T-helper 1 cell treated with Interleukin-12 subunit alpha and Interleukin-12 subunit beta and Interleukin-4 antibody, amounts not matched to agents 30 ng/mL and 1 ng/mL, for 36 hours (primary cell): ENCODE data around the gene PSTPIP1. TPM values are rescaled to one million over a fixed set of nuclear protein-coding genes. Genes with fewer than 3 reads are reported as not detected.

Source experiments
- intact Hi-C: fragments of 100-400 bp; cut with micrococcal nuclease; formaldehyde crosslinking; loops from one replicate; pipeline ENCODE4 v1.15.1; 2024
- total RNA-seq: library from RNA; stranded (reverse); gene quantifications from 2 replicates; pipeline ENCODE4 v1.2.3, GENCODE V29; 2022

The PSTPIP1 gene
- total RNA-seq, 1 donor from 2014 or later = 224 TPM

- intact Hi-C loops = no loop called here
Observed at GRCh38 chr15:77027697-77028450, 32.9 kb downstream of the PSTPIP1 start.

GRCh38 chr15:77028451-77029165 is 33.7 kb downstream of the PSTPIP1 start:
- intact Hi-C loops = no loop called here

DNA sequence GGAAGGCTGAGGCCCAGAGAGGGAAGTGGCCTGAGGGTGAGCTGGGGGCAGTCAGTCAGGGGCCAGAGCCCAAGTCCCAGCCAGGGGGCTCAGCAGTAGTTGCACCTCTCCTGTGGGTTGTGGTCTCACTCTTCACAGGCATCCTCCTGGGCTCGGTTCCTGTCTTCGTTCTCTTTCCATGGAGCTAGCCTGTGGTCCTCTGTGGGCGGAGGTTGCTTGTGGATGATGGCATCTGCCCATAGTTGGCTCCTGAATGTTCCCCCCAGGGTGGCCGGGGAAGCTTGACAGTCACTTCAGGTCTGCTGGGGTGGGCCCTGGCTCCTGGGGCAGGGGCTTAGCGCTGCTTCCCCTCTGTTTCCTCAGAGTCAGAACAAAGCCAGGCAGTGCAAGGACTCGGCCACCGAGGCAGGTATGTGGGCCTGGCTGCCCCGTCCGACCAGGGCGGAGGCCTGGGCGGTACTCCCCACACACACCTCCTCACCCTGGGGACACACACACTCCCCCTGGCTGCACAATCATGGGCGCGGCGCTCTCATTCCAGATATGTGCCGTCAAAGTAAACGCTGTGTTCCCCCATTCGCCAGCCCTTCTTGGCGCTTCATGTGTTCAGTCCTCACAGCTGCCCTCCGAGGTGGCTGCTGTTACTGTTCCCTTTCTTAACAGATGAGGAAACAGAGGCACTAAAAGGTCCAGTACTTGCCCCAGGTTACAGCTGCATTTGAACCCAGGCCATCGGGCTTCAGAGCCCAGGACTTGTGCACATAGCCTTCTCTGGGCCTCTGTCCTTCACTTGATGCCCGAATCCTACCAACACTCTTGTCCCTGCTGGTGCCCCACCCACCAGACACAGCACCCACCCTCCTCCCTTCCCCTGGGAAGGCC is 34.5 kb downstream of the PSTPIP1 start:
- intact Hi-C loops = no loop called here

GRCh38 chr15:77030048-77030927 is 35.4 kb downstream of the PSTPIP1 start:
- intact Hi-C loops = no loop called here

- intact Hi-C loops = no loop called here
Observed at GRCh38 chr15:77030928-77031375, 36.0 kb downstream of the PSTPIP1 start.

GRCh38 chr15:77031376-77032050 is 36.6 kb downstream of the PSTPIP1 start:
- intact Hi-C loops = no loop called here

DNA sequence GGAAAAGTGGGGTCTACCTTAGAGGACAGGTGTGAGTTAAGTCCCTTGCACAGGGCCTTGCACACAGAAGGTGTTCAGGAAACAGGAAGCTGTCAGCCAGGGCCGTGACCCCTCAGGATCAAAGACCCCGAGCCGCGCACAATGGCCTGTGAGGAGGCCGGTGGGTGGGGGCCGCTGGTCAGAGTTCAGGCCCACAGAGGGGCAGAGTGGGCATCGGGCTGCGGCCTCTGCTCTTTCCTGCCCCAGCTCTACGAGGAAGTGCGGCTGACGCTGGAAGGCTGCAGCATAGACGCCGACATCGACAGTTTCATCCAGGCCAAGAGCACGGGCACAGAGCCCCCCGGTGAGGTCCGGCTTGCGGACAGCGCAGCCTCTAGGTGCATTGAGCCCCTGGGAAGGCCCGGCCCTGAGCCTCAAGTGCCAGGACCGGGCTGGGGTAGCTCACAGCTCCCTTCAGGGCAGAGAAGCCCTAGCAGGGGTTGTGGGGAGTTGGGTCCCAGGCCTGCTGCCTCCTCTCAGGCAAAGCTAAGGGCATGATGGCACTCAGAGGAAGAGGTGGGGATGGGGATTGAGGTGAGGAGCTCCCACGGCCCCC is 37.2 kb downstream of the PSTPIP1 start:
- intact Hi-C loops = no loop called here

GRCh38 chr15:77032647-77033416 is 37.9 kb downstream of the PSTPIP1 start:
- intact Hi-C loops = no loop called here

DNA sequence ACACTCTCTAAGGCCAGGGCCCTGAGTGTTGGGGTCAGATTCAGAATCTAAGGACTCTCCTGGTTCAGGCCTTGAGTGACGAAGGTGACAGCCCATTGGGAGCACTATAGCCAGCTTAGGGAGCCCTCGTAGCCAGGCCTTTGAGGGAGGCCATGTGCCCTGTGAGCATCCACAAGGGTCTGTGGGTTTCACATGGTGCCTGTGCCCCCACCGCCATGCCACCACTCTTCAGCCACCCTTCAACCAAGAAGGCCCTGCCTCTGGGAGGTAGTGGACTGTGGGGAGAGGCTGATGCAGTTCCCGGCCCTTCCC is 38.4 kb downstream of the PSTPIP1 start:
- intact Hi-C loops = no loop called here

- intact Hi-C loops = no loop called here
Observed at GRCh38 chr15:77033729-77034671, 39.1 kb downstream of the PSTPIP1 start.

GRCh38 chr15:77034695-77035489 is 40.0 kb downstream of the PSTPIP1 start:
- intact Hi-C loops = no loop called here

GRCh38 chr15:77035584-77035983 is 40.7 kb downstream of the PSTPIP1 start:
- intact Hi-C loops = no loop called here

GRCh38 chr15:77035999-77036471 is 41.1 kb downstream of the PSTPIP1 start:
- intact Hi-C loops = no loop called here

- intact Hi-C loops = no loop called here
Observed at GRCh38 chr15:77036537-77037387, 41.8 kb downstream of the PSTPIP1 start.

DNA sequence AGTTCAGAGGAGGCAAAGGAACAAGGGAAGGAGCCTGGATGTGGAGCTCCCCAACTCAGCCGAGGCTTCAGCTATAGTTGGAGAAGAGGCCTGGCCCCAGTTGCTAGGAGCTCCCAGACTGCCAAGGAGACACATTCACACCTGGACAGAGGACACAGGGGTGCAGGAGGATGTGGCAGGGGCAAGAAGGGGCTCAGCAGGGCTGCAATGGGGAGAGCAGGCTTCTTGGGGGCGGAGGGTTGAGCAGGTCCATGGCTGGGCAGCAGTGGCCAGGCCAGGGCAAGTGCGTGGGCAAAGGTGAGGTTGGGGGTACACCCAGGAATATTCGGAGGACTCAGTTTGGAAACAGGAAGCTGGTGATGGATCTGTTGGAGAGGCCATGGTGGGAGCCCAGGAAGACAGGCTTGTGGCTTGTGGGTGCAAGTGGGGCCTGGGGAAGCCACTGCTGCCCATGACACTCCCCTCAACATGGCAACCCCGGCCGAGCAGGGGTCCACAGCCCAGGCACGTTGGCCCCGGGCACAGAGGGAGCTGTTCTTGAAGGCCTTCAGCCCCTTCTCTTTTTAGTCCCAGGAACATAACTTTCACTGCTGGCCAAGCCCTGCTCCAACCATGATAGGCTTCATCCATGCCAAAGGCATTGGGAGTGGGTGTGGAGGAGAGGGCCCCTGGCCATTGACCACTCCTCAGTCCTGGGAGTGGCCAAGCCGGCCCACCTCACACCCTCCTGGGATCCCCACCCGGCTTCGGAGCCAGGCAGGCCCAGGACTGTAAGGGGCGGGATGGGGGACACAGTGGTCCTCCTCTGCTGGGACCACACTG is 42.7 kb downstream of the PSTPIP1 start:
- intact Hi-C loops = no loop called here
